K562 (cell line): ENCODE data around the gene ARMC8. TPM values are rescaled to one million over a fixed set of nuclear protein-coding genes. Genes with fewer than 3 reads are reported as not detected.

Source experiments
- ATAC-seq: fragments of 200-7000 bp; cut with Tn5 transposase; 3 replicates; pipeline ENCODE4 v1.9.1; 2020; ENCODE audit warnings: moderate library complexity
- BruUV-seq: library from RNA; stranded (reverse); fragments of 400-500 nt; replicated peaks from 2 replicates; lab custom pipeline; 2021; lab: Mats Ljungman, UMichigan
- CTCF ChIA-PET: fragments of 300-600 bp; formaldehyde crosslinking; extraction: SDS; loops from one replicate; lab custom pipeline; 2021; ENCODE audit warnings: low intra/inter-chr PET ratio; lab: Yijun Ruan, JAX
- POLR2A ChIA-PET: fragments of 300-600, 350-650 bp; sonication (Branson Sonifier 250); formaldehyde crosslinking; extraction: SDS; loops from one replicate; lab custom pipeline; 2021; ENCODE audit warnings: antibody characterized with exemption, inconsistent platforms; lab: Yijun Ruan, JAX
- DNase-seq, 4 experiments: peaks; one replicate each; pipeline versions ENCODE4 v3.0.0 to v3.0.0-alpha.2; 2011 to 2018; ENCODE audit warnings: low spot score in 3 of 4, mixed read lengths in 3 of 4; ENCODE audit errors: extremely low read depth in 1 of 4
- FAIRE-seq: peaks from 2 replicates; lab custom pipeline; 2011; peaks lifted over from hg19 to GRCh38; lab: Jason Lieb, UNC
- H2AFZ ChIP-seq: 2 replicates; pipeline ENCODE4 v1.6.0; 2011; ENCODE audit warnings: low read depth, low read length, control low read depth, inconsistent platforms
- H3K27ac ChIP-seq: fragments of 200-600 bp; 3 replicates; pipeline ENCODE4 v1.8.0; 2011; ENCODE audit warnings: low read depth, mild to moderate bottlenecking, control low read depth, inconsistent platforms, low read length, moderate library complexity, mixed read lengths; ENCODE audit errors: extremely low read depth
- H3K27me3 ChIP-seq, 2 experiments: fragments of 300-600 bp in 1 of 2; 2 replicates in 1 of 2; 3 replicates in 1 of 2; pipeline versions ENCODE4 v1.6.0 to v1.8.0; 2011; ENCODE audit warnings: inconsistent platforms in 2 of 2, low read length in 2 of 2, mild to moderate bottlenecking in 1 of 2, mixed read lengths in 1 of 2, moderate library complexity in 1 of 2; ENCODE audit not compliant: control insufficient read depth in 2 of 2, insufficient read depth in 2 of 2
- H3K36me3 ChIP-seq: fragments of 300-600 bp; 3 replicates; pipeline ENCODE4 v1.8.0; 2011; ENCODE audit warnings: mild to moderate bottlenecking, low read length, inconsistent platforms; ENCODE audit not compliant: control insufficient read depth, insufficient read depth
- H3K4me1 ChIP-seq, 2 experiments: fragments of 200-600 bp in 1 of 2; replicated peaks in 1 of 2; 2 replicates in 1 of 2; 3 replicates in 1 of 2; pipeline versions ENCODE4 v1.5.1 to v1.8.0; 2011; ENCODE audit warnings: inconsistent platforms in 2 of 2, low read length in 2 of 2, mild to moderate bottlenecking in 1 of 2, mixed read lengths in 1 of 2, moderate library complexity in 1 of 2; ENCODE audit not compliant: control insufficient read depth in 2 of 2, insufficient read depth in 2 of 2
- H3K4me2 ChIP-seq: 2 replicates; pipeline ENCODE4 v1.6.1; 2011; ENCODE audit warnings: low read length, control low read depth, inconsistent platforms, mixed read lengths; ENCODE audit not compliant: insufficient read depth
- H3K4me3 ChIP-seq: fragments of 200-600 bp; sonication (generic), shearing (Covaris generic); 2 replicates; pipeline ENCODE4 v1.5.1; 2016; ENCODE audit warnings: control low read depth, inconsistent platforms
- H3K79me2 ChIP-seq: fragments of 200-600 bp; 3 replicates; pipeline ENCODE4 v1.8.0; 2011; ENCODE audit warnings: low read length, inconsistent platforms; ENCODE audit not compliant: control insufficient read depth, insufficient read depth
- H3K9ac ChIP-seq, 2 experiments: 2 replicates each; pipeline versions ENCODE4 v1.6.0 to v1.6.1; 2011; ENCODE audit warnings: low read depth in 2 of 2, low read length in 2 of 2, control low read depth in 1 of 2, inconsistent platforms in 1 of 2, mild to moderate bottlenecking in 1 of 2, mixed read lengths in 1 of 2; ENCODE audit not compliant: insufficient read depth in 1 of 2
- H3K9me1 ChIP-seq: one replicate; pipeline ENCODE4 v1.6.0; 2011; ENCODE audit warnings: inconsistent platforms, mild to moderate bottlenecking, low read length, moderate library complexity; ENCODE audit not compliant: control insufficient read depth, insufficient read depth
- H3K9me3 ChIP-seq: replicated peaks from 2 replicates; pipeline ENCODE4 v1.5.1; 2011; ENCODE audit warnings: low read depth, low read length, inconsistent platforms; ENCODE audit not compliant: control insufficient read depth, insufficient read depth
- H4K20me1 ChIP-seq: replicated peaks from 2 replicates; pipeline ENCODE4 v1.6.1; 2011; ENCODE audit warnings: low read length, inconsistent platforms, mixed read lengths; ENCODE audit not compliant: control insufficient read depth, insufficient read depth
- ATF1 ChIP-seq, 2 experiments: fragments of 450-650 bp in 1 of 2; IDR thresholded peaks; 2 replicates each; pipeline ENCODE4 v1.6.1; 2016; ENCODE audit warnings: missing compliant biosample characterization in 1 of 2, missing genetic modification characterization in 1 of 2
- DPF2 ChIP-seq: fragments of 450-650 bp; IDR thresholded peaks from 2 replicates; pipeline ENCODE4 v1.6.1; 2016
- ELF1 ChIP-seq: fragments of 200-800 bp; sonication (Bioruptor generic); IDR thresholded peaks from 2 replicates; pipeline ENCODE4 v1.6.1; 2016; ENCODE audit warnings: missing genetic modification characterization, missing compliant biosample characterization
- MBD2 ChIP-seq: sonication (generic); IDR thresholded peaks from 2 replicates; pipeline ENCODE4 v1.6.1; 2016; ENCODE audit warnings: low read depth, borderline replicate concordance
- MEIS2 ChIP-seq: fragments of 450-650 bp; IDR thresholded peaks from 2 replicates; pipeline ENCODE4 v1.6.1; 2014; ENCODE audit warnings: mild to moderate bottlenecking; ENCODE audit not compliant: partially characterized antibody
- PTTG1 ChIP-seq: fragments of 450-650 bp; IDR thresholded peaks from 2 replicates; pipeline ENCODE4 v1.6.1; 2016; ENCODE audit warnings: low read depth, mild to moderate bottlenecking, missing genetic modification characterization, missing compliant biosample characterization
- PURB ChIP-seq: sonication (generic); formaldehyde crosslinking; IDR thresholded peaks from 2 replicates; pipeline ENCODE4 v1.9.0; 2021; ENCODE audit warnings: low read depth, mild to moderate bottlenecking, missing genetic modification reagents
- RBM39 ChIP-seq: fragments of 200-400 bp; formaldehyde crosslinking; optimal IDR thresholded peaks from 2 replicates; pipeline ENCODE3; 2018; ENCODE audit warnings: low read depth, low read length
- TFAM ChIP-seq: fragments of 250-450 bp; sonication (Bioruptor Pico); conservative IDR thresholded peaks from 2 replicates; pipeline ENCODE4 v1.5.0; 2021; ENCODE audit warnings: mild to moderate bottlenecking, moderate library complexity
- TRIM24 ChIP-seq, 2 experiments: fragments of 450-650 bp; IDR thresholded peaks; 2 replicates each; pipeline ENCODE4 v1.6.1; 2016
- ZNF146 ChIP-seq: IDR thresholded peaks from one replicate; pipeline ENCODE4 v1.6.1; 2018; ENCODE audit warnings: missing compliant biosample characterization; ENCODE audit not compliant: unreplicated experiment
- ZNF766 ChIP-seq: fragments of 200-800 bp; sonication (Bioruptor generic); conservative IDR thresholded peaks from 2 replicates; pipeline ENCODE4 v1.6.1; 2016; ENCODE audit warnings: missing genetic modification characterization, missing compliant biosample characterization
- ZNF780A ChIP-seq: fragments of 250-450 bp; sonication (Bioruptor Pico); IDR thresholded peaks from 2 replicates; pipeline ENCODE4 v1.5.0; 2021; ENCODE audit warnings: mild to moderate bottlenecking
- WGBS: fragments of 100-300 bp; shearing (Covaris generic); methylation state at CpG from one replicate; pipeline ENCODE4 v1.1.6; 2016; ENCODE audit warnings: low coverage, mixed read lengths; ENCODE audit not compliant: insufficient coverage; ENCODE audit errors: missing lambda C conversion rate; 5-methylcytosine and 5-hydroxymethylcytosine counted together
- in situ Hi-C: fragments of 300-500 bp; cut with MboI; formaldehyde crosslinking; loops from 4 replicates; pipeline ENCODE4 v1.15.0; 2018; ENCODE audit warnings: inconsistent platforms, mixed read lengths
- intact Hi-C: fragments of 100-400 bp; cut with micrococcal nuclease; formaldehyde crosslinking; loops from 2 replicates; pipeline ENCODE4 v1.14.2; 2022
- polyA plus RNA-seq, 8 experiments: library from polyadenylated mRNA; depleted of rRNA in 4 of 8; stranded (reverse) in 5 of 8; unstranded in 3 of 8; fragments of >200 nt; fragmentation: Nextera tagmentation in 2 of 8; fragmentation: Illumina TruSeq in 1 of 8; extraction: Ambion mirVana in 2 of 8; extraction: Trizol in 1 of 8; gene quantifications; 2 replicates each; pipeline versions ENCODE4 v1.2.1 to v1.2.3, GENCODE V29; 2011 to 2014; ENCODE audit warnings: inconsistent platforms in 1 of 8, missing spikeins in 1 of 8
- total RNA-seq, 7 experiments: library from RNA; depleted of rRNA in 6 of 7; stranded (reverse); fragments of >200 nt in 6 of 7; fragmentation: Illumina TruSeq in 2 of 7; extraction: Trizol in 2 of 7; gene quantifications; 2 replicates each; pipeline versions ENCODE4 v1.2.1 to v1.2.3, GENCODE V29; 2011 to 2021; ENCODE audit warnings: low replicate concordance in 1 of 7

ARMC8 gene
- total and polyA plus RNA-seq, 9 of the 15 experiments (the other 6 are each of a cell fraction or from before 2014, with no cell fraction given): 22.4 to 76.1 (median 37.3) TPM

- Histone ChIP-seq H3K79me2 (no peaks in the 10 kb centered on the region), H3K27me3 (no peaks in the 10 kb centered on the region), H3K4me2 (no peak overlapping the region), H3K36me3 (peaks cover 84% of the 10 kb centered on the region), H3K9me3 (no peaks in the 10 kb centered on the region), H2AFZ (no peak overlapping the region), H3K4me3 (no peak overlapping the region), H3K4me1 (no peaks in the 10 kb centered on the region), H3K9me1 (no peaks in the 10 kb centered on the region), H3K9ac (no peak overlapping the region), H3K27ac (no peak overlapping the region), H4K20me1 (no peaks in the 10 kb centered on the region)
- 97% methylated on average over 6 of the region's 6 CpGs for WGBS
- ATAC-seq: no peak
- no peak for TF ChIP-seq TRIM24 (IDR thresholded peaks at IDR 0.05)
- no peak for TF ChIP-seq PURB
- no peak for TF ChIP-seq PTTG1 (tag)
- TF ChIP-seq TFAM (CRISPR knock-in tag): no peak
- TF ChIP-seq ZNF766 (CRISPR knock-in tag): no peak
- TF ChIP-seq MBD2: no peak
- intact Hi-C loops: no loop called here
- in situ Hi-C loops: no loop called here
- BruUV-seq: no TSS peak
- POLR2A ChIA-PET: no interaction called here
- no peak for FAIRE-seq
- CTCF ChIA-PET: no interaction called here
- no peak for DNase-seq
These were observed 51.6 kb downstream of the ARMC8 start for GRCh38 chr3:138238711-138239110.

GRCh38 chr3:138241061-138241460 lies 54.0 kb downstream of the ARMC8 start:
- no peak overlapping the region for H2AFZ ChIP-seq
- H3K79me2 ChIP-seq: no peaks in the 10 kb centered on the region
- no peak overlapping the region for H3K9ac ChIP-seq
- DNase-seq: no peak
- no peak for ATAC-seq
- no peak overlapping the region for H3K27ac ChIP-seq
- no peaks in the 10 kb centered on the region for H3K27me3 ChIP-seq
- ChIA-PET POLR2A (interaction anchor here (0.6 kb wide), 1 partner anchor 109 kb away, joined by 3 read pairs; no protein-coding TSS in a partner anchor), CTCF (no interaction called here)
- no peak overlapping the region for H3K4me2 ChIP-seq
- H3K36me3 ChIP-seq: peaks cover 86% of the 10 kb centered on the region
- no peaks in the 10 kb centered on the region for H3K9me3 ChIP-seq
- WGBS: no CpG with 5 or more reads among the region's 1 CpG
- in situ Hi-C loops: no loop called here
- intact Hi-C loops: no loop called here
- H3K4me3 ChIP-seq: no peak overlapping the region
- no peak for FAIRE-seq
- no peaks in the 10 kb centered on the region for H3K9me1 ChIP-seq
- H3K4me1 ChIP-seq: no peaks in the 10 kb centered on the region
- BruUV-seq: no TSS peak
- no peaks in the 10 kb centered on the region for H4K20me1 ChIP-seq
- TF ChIP-seq RBM39: no peak
- no peak for TF ChIP-seq ATF1 (CRISPR knock-in tag; IDR thresholded peaks at IDR 0.05)
- no peak for TF ChIP-seq ATF1 (tag; IDR thresholded peaks at IDR 0.05)
- no peak for TF ChIP-seq ZNF146 (CRISPR knock-in tag)
- no peak for TF ChIP-seq DPF2
- TF ChIP-seq MEIS2: no peak
- no peak for TF ChIP-seq ZNF780A
- no peak for TF ChIP-seq ELF1
